ENCODE data around the gene UGT1A9.
A peak's percentile ranks its signal among the peaks of the same experiment; 100 is the strongest.

UGT1A9 gene

GRCh38 chr2:233708942-233709341 is 37.2 kb downstream of the UGT1A9 start:
- no peak for DNase-seq
- H3K4me1 Mint-ChIP-seq: peaks cover 9% of the 10 kb centered on the region
- H3K27ac Mint-ChIP-seq: no peak overlapping the region
- H3K9me3 Mint-ChIP-seq: peaks cover 4% of the 10 kb centered on the region
- TF ChIP-seq CTCF (IDR thresholded peaks at IDR 0.05): no peak
- H3K27me3 Mint-ChIP-seq (ENCODE audit: low read depth, poor library complexity): peaks cover 7% of the 10 kb centered on the region
- no peaks in the 10 kb centered on the region for H3K36me3 Mint-ChIP-seq (ENCODE audit: low read depth)
- H3K4me3 Mint-ChIP-seq: no peak overlapping the region

- peak; percentile 88 for TF ChIP-seq CTCF (IDR thresholded peaks at IDR 0.05)
- Mint-ChIP-seq H3K36me3 (ENCODE audit: low read depth) (no peaks in the 10 kb centered on the region), H3K4me3 (no peak overlapping the region), H3K9me3 (no peaks in the 10 kb centered on the region), H3K4me1 (peaks cover 9% of the 10 kb centered on the region), H3K27me3 (ENCODE audit: low read depth, poor library complexity) (peaks cover 12% of the 10 kb centered on the region), H3K27ac (no peak overlapping the region)
- peak; percentile 92 for DNase-seq
These were observed 39.8 kb downstream of the UGT1A9 start for GRCh38 chr2:233711312-233712008.

- Mint-ChIP-seq H3K36me3 (ENCODE audit: low read depth) (no peaks in the 10 kb centered on the region), H3K27ac (no peak within 1 kb of the TSS), H3K9me3 (no peaks in the 10 kb centered on the region), H3K27me3 (ENCODE audit: low read depth, poor library complexity) (peaks cover 23% of the 10 kb centered on the region), H3K4me3 (no peak within 1 kb of the TSS), H3K4me1 (peaks cover 9% of the 10 kb centered on the region)
- no peak for TF ChIP-seq CTCF (IDR thresholded peaks at IDR 0.05)
- DNase-seq: no peak
These were observed 41.0 kb downstream of the UGT1A9 start, which contains the start of gene UGT1A5 for GRCh38 chr2:233712611-233713261. UGT1A5 (plus strand) TSS chr2:233712907; CDS start chr2:233712992, 85 bp downstream.

GRCh38 chr2:233713262-233713615 is 41.5 kb downstream of the UGT1A9 start:
- TF ChIP-seq CTCF (IDR thresholded peaks at IDR 0.05): no peak
- Mint-ChIP-seq H3K4me1 (peaks cover 9% of the 10 kb centered on the region), H3K27ac (no peak overlapping the region)

GRCh38 chr2:233714121-233714520 is 42.4 kb downstream of the UGT1A9 start:
- no peak for TF ChIP-seq CTCF (IDR thresholded peaks at IDR 0.05)
- Mint-ChIP-seq H3K9me3 (no peaks in the 10 kb centered on the region), H3K4me1 (peaks cover 9% of the 10 kb centered on the region), H3K4me3 (no peak overlapping the region), H3K27ac (no peak overlapping the region), H3K36me3 (ENCODE audit: low read depth) (no peaks in the 10 kb centered on the region), H3K27me3 (ENCODE audit: low read depth, poor library complexity) (peaks cover 23% of the 10 kb centered on the region)
- DNase-seq: no peak

More at GRCh38 chr2:233713262-233713615, 41.5 kb downstream of the UGT1A9 start:
- no peak for DNase-seq
- Mint-ChIP-seq H3K4me3 (no peak overlapping the region), H3K27me3 (ENCODE audit: low read depth, poor library complexity) (peaks cover 23% of the 10 kb centered on the region), H3K9me3 (no peaks in the 10 kb centered on the region), H3K36me3 (ENCODE audit: low read depth) (no peaks in the 10 kb centered on the region)
